Gastroesophageal sphincter (tissue), 3 donors: Measurements from ENCODE around the gene SH3PXD2A.

ENCODE experiments used
- POLR2A ChIP-seq, 2 donors: fragments of 450-650 bp; IDR thresholded peaks; one replicate each; pipeline ENCODE4 v1.6.1; 2017; ENCODE audit warnings: antibody characterized with exemption in 2 of 2, mild to moderate bottlenecking in 2 of 2, moderate library complexity in 1 of 2
- POLR2AphosphoS5 ChIP-seq: sonication (generic); formaldehyde crosslinking; IDR thresholded peaks from one replicate; pipeline ENCODE4 v1.6.1; 2017; ENCODE audit warnings: antibody characterized with exemption
- TF ChIP-seq, protein P1 (sequence below), 4 experiments: fragments of 200-600 bp in 2 of 4; fragments of 450-650 bp in 2 of 4; sonication (generic) in 1 of 4; IDR thresholded peaks; one replicate each; pipeline ENCODE4 v1.5.1; 2017 to 2019; ENCODE audit warnings: antibody characterized with exemption in 4 of 4, mild to moderate bottlenecking in 2 of 4, moderate library complexity in 2 of 4

DNA sequence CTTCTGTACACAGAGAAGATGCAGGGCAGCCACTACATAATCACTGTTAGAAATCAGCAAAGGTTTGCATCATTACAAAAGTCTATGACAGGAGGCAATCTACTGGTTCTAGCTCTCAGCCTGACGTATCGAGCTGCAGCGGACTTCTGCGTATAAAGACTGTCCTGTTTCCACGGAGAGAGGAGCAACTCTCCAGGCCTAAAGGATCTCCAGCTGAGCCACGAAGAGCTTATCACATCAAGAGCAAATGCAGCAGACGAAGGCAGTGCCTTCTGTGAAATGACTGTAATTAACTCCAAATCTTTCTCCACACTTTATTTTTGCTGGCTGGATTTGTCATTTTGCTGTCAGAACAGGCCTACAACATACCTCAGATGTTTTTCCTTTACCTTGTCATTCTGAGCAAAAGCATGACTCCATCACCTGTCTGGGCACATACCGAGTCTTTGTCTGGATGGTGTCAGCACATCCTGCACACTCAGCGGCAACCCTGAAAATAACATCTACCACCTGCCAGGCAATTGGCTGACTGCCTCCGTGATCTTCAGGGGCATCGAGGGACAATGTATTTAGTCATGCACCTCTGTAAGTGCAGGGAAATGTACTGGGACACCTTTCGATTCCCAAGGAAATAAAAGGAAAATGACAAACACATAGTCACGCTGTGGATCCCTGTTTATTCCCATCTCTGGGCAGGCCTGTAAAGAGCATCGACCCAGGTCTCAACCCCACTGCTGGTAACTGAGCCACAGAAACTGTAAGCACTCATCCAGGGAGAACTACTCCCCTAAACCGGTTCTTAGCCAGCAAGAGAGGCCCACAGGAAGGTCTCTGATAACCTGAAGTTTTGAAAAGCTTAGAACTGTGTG, 26.3 kb upstream of the SH3PXD2A start:
- TF ChIP-seq POLR2AphosphoS5 (no peak), POLR2A (IDR thresholded peaks at IDR 0.05) (no peak)
- TF ChIP-seq, protein P1, sequence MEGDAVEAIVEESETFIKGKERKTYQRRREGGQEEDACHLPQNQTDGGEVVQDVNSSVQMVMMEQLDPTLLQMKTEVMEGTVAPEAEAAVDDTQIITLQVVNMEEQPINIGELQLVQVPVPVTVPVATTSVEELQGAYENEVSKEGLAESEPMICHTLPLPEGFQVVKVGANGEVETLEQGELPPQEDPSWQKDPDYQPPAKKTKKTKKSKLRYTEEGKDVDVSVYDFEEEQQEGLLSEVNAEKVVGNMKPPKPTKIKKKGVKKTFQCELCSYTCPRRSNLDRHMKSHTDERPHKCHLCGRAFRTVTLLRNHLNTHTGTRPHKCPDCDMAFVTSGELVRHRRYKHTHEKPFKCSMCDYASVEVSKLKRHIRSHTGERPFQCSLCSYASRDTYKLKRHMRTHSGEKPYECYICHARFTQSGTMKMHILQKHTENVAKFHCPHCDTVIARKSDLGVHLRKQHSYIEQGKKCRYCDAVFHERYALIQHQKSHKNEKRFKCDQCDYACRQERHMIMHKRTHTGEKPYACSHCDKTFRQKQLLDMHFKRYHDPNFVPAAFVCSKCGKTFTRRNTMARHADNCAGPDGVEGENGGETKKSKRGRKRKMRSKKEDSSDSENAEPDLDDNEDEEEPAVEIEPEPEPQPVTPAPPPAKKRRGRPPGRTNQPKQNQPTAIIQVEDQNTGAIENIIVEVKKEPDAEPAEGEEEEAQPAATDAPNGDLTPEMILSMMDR (IDR thresholded peaks at IDR 0.05) = no peak
